Breast epithelium (tissue), 4 donors: ENCODE data around the gene TXLNG. TPM values are rescaled to one million over a fixed set of nuclear protein-coding genes. Genes with fewer than 3 reads are reported as not detected.

Experiments used
- DNase-seq, 2 donors: peaks; one replicate each; pipeline ENCODE4 v3.0.0-alpha.2; 2019; ENCODE audit warnings: low spot score in 2 of 2
- H3K27ac ChIP-seq, 2 donors: fragments of 200-600 bp; sonication (generic) in 1 of 2; one replicate each; pipeline ENCODE4 v1.5.1; 2016 to 2019; ENCODE audit warnings: mild to moderate bottlenecking in 1 of 2
- H3K27me3 ChIP-seq, 2 donors: fragments of 200-600 bp; sonication (generic) in 1 of 2; one replicate each; pipeline versions ENCODE4 v1.5.1 to v1.6.0; 2017 to 2019; ENCODE audit warnings: control low read depth in 1 of 2, mild to moderate bottlenecking in 1 of 2
- H3K36me3 ChIP-seq: fragments of 200-600 bp; one replicate; pipeline ENCODE4 v1.5.1; 2019
- H3K4me1 ChIP-seq, 2 donors: fragments of 200-600 bp; sonication (generic); one replicate each; pipeline ENCODE4 v1.5.1; 2016 to 2019; ENCODE audit warnings: control low read depth in 1 of 2
- H3K4me3 ChIP-seq, 3 donors: fragments of 200-600 bp; sonication (generic); 1 replicate in 2 of 3; 2 replicates in 1 of 3; pipeline ENCODE4 v1.5.1; 2016 to 2019; ENCODE audit warnings: mild to moderate bottlenecking in 3 of 3, moderate library complexity in 2 of 3
- H3K9me3 ChIP-seq, 2 donors: fragments of 200-600 bp; sonication (generic) in 1 of 2; one replicate each; pipeline ENCODE4 v1.5.1; 2016 to 2019; ENCODE audit warnings: control low read depth in 1 of 2
- POLR2A ChIP-seq: fragments of 450-650 bp; IDR thresholded peaks from one replicate; pipeline ENCODE4 v1.6.1; 2016; ENCODE audit warnings: antibody characterized with exemption, mild to moderate bottlenecking, moderate library complexity
- POLR2AphosphoS5 ChIP-seq, 3 donors: sonication (generic); formaldehyde crosslinking; IDR thresholded peaks; one replicate each; pipeline ENCODE4 v1.6.1; 2017; ENCODE audit warnings: antibody characterized with exemption in 3 of 3
- intact Hi-C: fragments of 100-400 bp; cut with DNase I; formaldehyde crosslinking; loops from one replicate; pipeline ENCODE4 v1.15.1; 2023; ENCODE audit warnings: low total_unique reads
- total RNA-seq, 3 donors: library from RNA; depleted of rRNA; stranded (reverse); fragments of >200 nt; gene quantifications; one replicate each; pipeline ENCODE4 v1.1.0, GENCODE V29; 2016
- TF ChIP-seq, protein P1 (sequence below), 3 donors: fragments of 450-650 bp; IDR thresholded peaks; one replicate each; pipeline ENCODE4 v1.5.1; 2016 to 2017; ENCODE audit warnings: antibody characterized with exemption in 3 of 3, mild to moderate bottlenecking in 3 of 3, moderate library complexity in 3 of 3

The TXLNG gene
- total RNA-seq, 3 donors from 2014 or later = 23.7 to 31.5 (median 25.2) TPM

DNA sequence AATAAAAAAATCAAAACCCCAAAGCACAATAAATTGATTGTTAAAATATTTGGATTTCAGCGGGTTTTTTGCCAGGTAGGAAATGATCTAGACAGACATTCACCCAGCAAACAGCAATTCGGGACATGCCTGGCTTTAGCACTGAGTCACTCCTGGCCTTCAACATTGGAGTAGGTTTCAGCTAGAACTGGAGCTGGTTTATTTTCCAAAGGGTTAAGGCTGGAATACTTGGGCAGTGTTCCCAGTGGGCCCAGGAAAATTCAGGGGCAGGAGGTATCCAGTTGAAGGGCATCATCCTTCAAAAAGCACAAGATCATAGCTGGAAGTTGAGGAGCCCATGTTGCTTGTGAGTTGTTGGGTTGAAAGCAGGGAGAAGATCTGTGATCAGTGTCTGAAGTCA lies 41.0 kb downstream of the TXLNG start:
- intact Hi-C loops = no loop called here
- no peaks in the 10 kb centered on the region for H3K4me1 ChIP-seq
- H3K27me3 ChIP-seq = no peaks in the 10 kb centered on the region
- H3K36me3 ChIP-seq = no peaks in the 10 kb centered on the region
- no peaks in the 10 kb centered on the region for H3K9me3 ChIP-seq
- no peak overlapping the region for H3K4me3 ChIP-seq
- peak overlapping the region in 1 of 2 donors; percentile 2 for H3K27ac ChIP-seq
- no peak for DNase-seq
- TF ChIP-seq POLR2A = no peak
- TF ChIP-seq, protein P1, sequence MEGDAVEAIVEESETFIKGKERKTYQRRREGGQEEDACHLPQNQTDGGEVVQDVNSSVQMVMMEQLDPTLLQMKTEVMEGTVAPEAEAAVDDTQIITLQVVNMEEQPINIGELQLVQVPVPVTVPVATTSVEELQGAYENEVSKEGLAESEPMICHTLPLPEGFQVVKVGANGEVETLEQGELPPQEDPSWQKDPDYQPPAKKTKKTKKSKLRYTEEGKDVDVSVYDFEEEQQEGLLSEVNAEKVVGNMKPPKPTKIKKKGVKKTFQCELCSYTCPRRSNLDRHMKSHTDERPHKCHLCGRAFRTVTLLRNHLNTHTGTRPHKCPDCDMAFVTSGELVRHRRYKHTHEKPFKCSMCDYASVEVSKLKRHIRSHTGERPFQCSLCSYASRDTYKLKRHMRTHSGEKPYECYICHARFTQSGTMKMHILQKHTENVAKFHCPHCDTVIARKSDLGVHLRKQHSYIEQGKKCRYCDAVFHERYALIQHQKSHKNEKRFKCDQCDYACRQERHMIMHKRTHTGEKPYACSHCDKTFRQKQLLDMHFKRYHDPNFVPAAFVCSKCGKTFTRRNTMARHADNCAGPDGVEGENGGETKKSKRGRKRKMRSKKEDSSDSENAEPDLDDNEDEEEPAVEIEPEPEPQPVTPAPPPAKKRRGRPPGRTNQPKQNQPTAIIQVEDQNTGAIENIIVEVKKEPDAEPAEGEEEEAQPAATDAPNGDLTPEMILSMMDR (IDR thresholded peaks at IDR 0.05) = no peak
- no peak for TF ChIP-seq POLR2AphosphoS5 (IDR thresholded peaks at IDR 0.05)

DNA sequence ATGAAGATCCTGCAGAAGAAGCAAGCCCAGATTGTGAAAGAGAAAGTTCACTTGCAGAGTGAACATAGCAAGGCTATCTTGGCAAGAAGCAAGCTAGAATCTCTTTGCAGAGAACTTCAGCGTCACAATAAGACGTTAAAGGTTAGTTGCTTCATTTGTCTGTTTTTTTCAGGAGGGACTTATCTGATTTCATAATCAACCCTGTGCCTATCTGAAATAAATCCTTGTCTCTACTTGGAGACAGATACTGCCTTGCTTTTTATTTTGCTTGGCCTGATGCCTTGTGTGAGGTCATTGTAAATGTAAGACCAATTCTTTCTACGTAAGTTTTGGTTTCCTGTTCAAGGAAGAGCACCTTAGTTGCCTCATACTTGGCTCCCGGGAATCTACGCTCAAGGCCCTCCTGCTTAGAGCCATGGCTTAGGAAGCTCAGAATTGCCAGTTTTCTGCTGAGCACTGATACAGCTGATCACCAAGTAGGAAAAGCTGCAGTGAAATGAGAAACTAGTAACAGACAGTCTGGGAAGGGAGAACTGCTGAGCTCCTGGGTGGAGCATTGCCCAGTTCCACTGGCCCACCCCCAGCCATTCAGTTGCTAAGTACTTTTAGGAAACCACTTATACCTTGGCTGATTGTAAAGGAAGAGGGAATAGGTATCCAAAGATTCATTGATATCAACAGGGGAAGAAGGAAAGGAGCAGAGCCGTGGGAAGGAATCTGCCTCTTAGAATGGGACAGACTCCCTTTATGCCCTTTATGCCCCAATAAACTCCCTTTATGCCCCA lies 42.0 kb downstream of the TXLNG start:
- Histone ChIP-seq H3K4me1 (no peaks in the 10 kb centered on the region), H3K27ac (peak overlapping the region; percentile 75 to 83), H3K4me3 (no peak overlapping the region), H3K36me3 (no peaks in the 10 kb centered on the region), H3K9me3 (no peaks in the 10 kb centered on the region), H3K27me3 (no peaks in the 10 kb centered on the region)
- intact Hi-C loops = no loop called here
- TF ChIP-seq, protein P1 (IDR thresholded peaks at IDR 0.05) = no peak
- peak in 2 of 3 donors; percentile 28 to 48 for TF ChIP-seq POLR2AphosphoS5 (IDR thresholded peaks at IDR 0.05)
- no peak for DNase-seq

DNA sequence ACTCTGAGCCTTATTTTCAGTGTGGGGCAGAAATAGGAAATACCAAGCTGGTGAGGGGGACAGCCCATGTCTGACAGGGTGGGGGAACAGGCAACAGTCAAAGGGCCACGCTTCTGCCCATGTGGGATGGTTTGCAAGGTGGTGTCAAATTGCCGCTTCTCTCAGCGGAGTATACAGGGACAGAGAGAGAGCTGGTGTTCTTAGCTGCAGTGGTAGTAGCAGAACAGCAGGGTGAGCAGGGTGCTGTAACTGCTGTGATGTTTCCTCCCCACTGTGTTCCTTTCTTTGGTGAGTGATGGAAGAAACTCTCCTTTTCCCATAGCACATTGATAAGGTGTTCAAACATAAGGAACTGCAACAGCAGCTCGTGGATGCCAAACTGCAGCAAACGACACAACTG lies 46.0 kb downstream of the TXLNG start:
- TF ChIP-seq POLR2AphosphoS5 (IDR thresholded peaks at IDR 0.05) = no peak
- TF ChIP-seq, protein P1 (IDR thresholded peaks at IDR 0.05) = no peak
- no peak for TF ChIP-seq POLR2A
- intact Hi-C loops = no loop called here

DNA sequence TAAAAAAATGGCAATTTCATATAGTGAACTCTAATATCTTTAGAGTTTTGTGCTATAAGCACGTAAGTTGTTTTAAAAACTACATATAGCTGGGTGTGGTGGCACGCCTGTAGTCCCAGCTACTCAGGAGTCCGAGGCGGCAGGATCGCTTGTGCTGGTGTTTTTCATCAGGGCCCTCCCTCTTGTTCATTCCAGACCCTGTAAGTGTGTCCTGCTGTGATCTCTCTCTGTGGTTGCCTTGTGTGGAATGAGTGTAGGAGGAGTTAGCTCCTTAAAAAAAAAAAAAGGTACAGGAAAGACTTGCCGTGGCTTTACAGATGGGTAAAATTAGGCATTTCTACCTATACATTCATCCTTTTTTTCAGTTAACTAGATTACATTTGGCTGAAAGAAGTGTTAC lies 48.5 kb downstream of the TXLNG start:
- no peak overlapping the region for H3K27ac ChIP-seq
- no peaks in the 10 kb centered on the region for H3K27me3 ChIP-seq
- no peak overlapping the region for H3K4me3 ChIP-seq
- H3K36me3 ChIP-seq = no peaks in the 10 kb centered on the region
- intact Hi-C loops = loop anchor here (5.0 kb wide), 1 partner anchor 1012 kb away; no protein-coding TSS in a partner anchor
- no peak for TF ChIP-seq POLR2A
- no peaks in the 10 kb centered on the region for H3K9me3 ChIP-seq
- DNase-seq = no peak
- H3K4me1 ChIP-seq = no peaks in the 10 kb centered on the region

More for the DNA sequence above, 46.0 kb downstream of the TXLNG start:
- Histone ChIP-seq H3K4me3 (no peak overlapping the region), H3K27me3 (no peaks in the 10 kb centered on the region), H3K36me3 (no peaks in the 10 kb centered on the region), H3K4me1 (no peaks in the 10 kb centered on the region), H3K9me3 (no peaks in the 10 kb centered on the region), H3K27ac (no peak overlapping the region)
- no peak for DNase-seq

DNA sequence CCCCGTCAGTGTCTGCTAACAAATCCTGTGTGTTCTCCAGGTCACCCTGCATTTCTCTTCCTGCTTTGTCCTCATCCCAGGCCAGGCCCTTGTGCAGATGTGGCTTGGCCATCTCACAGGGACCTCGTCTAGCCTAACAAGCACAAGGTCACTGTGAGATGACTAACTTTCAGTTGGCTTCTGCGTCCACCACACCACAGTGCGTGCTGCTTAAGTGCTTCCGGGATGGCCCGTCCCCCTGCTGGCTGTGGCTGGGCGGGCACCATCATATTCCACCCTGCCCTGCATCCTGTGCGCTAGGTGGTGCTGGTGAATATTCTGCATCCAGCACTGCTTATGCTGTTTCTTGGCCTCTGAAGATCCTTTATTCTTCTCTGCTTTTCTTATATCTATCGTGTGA lies 50.1 kb downstream of the TXLNG start:
- TF ChIP-seq POLR2AphosphoS5 (IDR thresholded peaks at IDR 0.05) (no peak), POLR2A (no peak)
- TF ChIP-seq, protein P1 (IDR thresholded peaks at IDR 0.05) = no peak
- H3K4me1 ChIP-seq = no peaks in the 10 kb centered on the region
- no peak overlapping the region for H3K27ac ChIP-seq
- H3K27me3 ChIP-seq = no peaks in the 10 kb centered on the region
- H3K4me3 ChIP-seq = no peak overlapping the region
- no peaks in the 10 kb centered on the region for H3K36me3 ChIP-seq
- DNase-seq = no peak
- intact Hi-C loops = loop anchor here (5.0 kb wide), 1 partner anchor 1011 kb away; no protein-coding TSS in a partner anchor
- H3K9me3 ChIP-seq = no peaks in the 10 kb centered on the region
